H9 (cell line): ENCODE data around the gene C1QL1. TPM values are rescaled to one million over a fixed set of nuclear protein-coding genes. Genes with fewer than 3 reads are reported as not detected.

Source experiments
- DNase-seq: peaks from one replicate; pipeline ENCODE4 v3.0.0-alpha.2; 2017
- H2AFZ ChIP-seq: one replicate; pipeline ENCODE4 v1.6.1; 2013; ENCODE audit warnings: mild to moderate bottlenecking, low read length, control low read depth, moderate library complexity
- H2AK5ac ChIP-seq: 2 replicates; pipeline ENCODE4 v1.6.1; 2013; ENCODE audit warnings: low read length, control low read depth, mixed read lengths; ENCODE audit not compliant: insufficient read length
- H2BK120ac ChIP-seq: one replicate; pipeline ENCODE4 v1.6.1; 2013; ENCODE audit warnings: low read depth, mild to moderate bottlenecking, low read length, control low read depth, inconsistent platforms; ENCODE audit not compliant: poor library complexity, severe bottlenecking
- H2BK12ac ChIP-seq: 2 replicates; pipeline ENCODE4 v1.6.1; 2013; ENCODE audit warnings: low read length, control low read depth, mixed read lengths, low read depth; ENCODE audit not compliant: insufficient read length
- H2BK15ac ChIP-seq: 2 replicates; pipeline ENCODE4 v1.6.1; 2013; ENCODE audit warnings: low read depth, low read length, control low read depth
- H2BK20ac ChIP-seq: one replicate; pipeline ENCODE4 v1.6.1; 2013; ENCODE audit warnings: low read depth, mild to moderate bottlenecking, low read length, control low read depth, inconsistent platforms; ENCODE audit not compliant: poor library complexity, severe bottlenecking
- H2BK5ac ChIP-seq: 2 replicates; pipeline ENCODE4 v1.6.1; 2013; ENCODE audit warnings: low read length, control low read depth, mixed read lengths; ENCODE audit not compliant: insufficient read length
- H3K14ac ChIP-seq: 2 replicates; pipeline ENCODE4 v1.6.1; 2013; ENCODE audit warnings: low read length, control low read depth; ENCODE audit not compliant: insufficient read depth
- H3K18ac ChIP-seq: 2 replicates; pipeline ENCODE4 v1.6.1; 2013; ENCODE audit warnings: low read depth, mild to moderate bottlenecking, mixed read lengths, low read length, control low read depth; ENCODE audit not compliant: insufficient read length
- H3K23ac ChIP-seq: 2 replicates; pipeline ENCODE4 v1.6.1; 2013; ENCODE audit warnings: low read length, control low read depth, mixed read lengths, low read depth; ENCODE audit not compliant: insufficient read length
- H3K23me2 ChIP-seq: 2 replicates; pipeline ENCODE4 v1.6.1; 2013; ENCODE audit warnings: low read depth, mild to moderate bottlenecking, mixed read lengths, low read length, control low read depth; ENCODE audit not compliant: insufficient read length, poor library complexity, severe bottlenecking
- H3K27ac ChIP-seq: 2 replicates; pipeline ENCODE4 v1.5.1; 2013; ENCODE audit warnings: low read length, control low read depth, mixed read lengths, low read depth; ENCODE audit not compliant: insufficient read length
- H3K27me3 ChIP-seq: 2 replicates; pipeline ENCODE4 v1.6.1; 2013; ENCODE audit warnings: low read length, control low read depth, inconsistent platforms; ENCODE audit not compliant: insufficient read depth
- H3K4ac ChIP-seq: 2 replicates; pipeline ENCODE4 v1.6.1; 2013; ENCODE audit warnings: low read depth, mild to moderate bottlenecking, control low read depth, inconsistent platforms, low read length, moderate library complexity
- H3K4me1 ChIP-seq: 2 replicates; pipeline ENCODE4 v1.6.1; 2013; ENCODE audit warnings: low read length, control low read depth, inconsistent platforms; ENCODE audit not compliant: insufficient read depth
- H3K4me2 ChIP-seq: 2 replicates; pipeline ENCODE4 v1.6.1; 2013; ENCODE audit warnings: low read length, control low read depth, mixed read lengths; ENCODE audit not compliant: insufficient read length, insufficient read depth
- H3K56ac ChIP-seq: 2 replicates; pipeline ENCODE4 v1.6.1; 2013; ENCODE audit warnings: low read depth, mild to moderate bottlenecking, mixed read lengths, low read length, control low read depth; ENCODE audit not compliant: insufficient read length
- H3K79me1 ChIP-seq: 2 replicates; pipeline ENCODE4 v1.6.1; 2013; ENCODE audit warnings: low read depth, mild to moderate bottlenecking, moderate library complexity, low read length, control low read depth, inconsistent platforms; ENCODE audit not compliant: insufficient read depth, poor library complexity, severe bottlenecking
- H3K79me2 ChIP-seq: 2 replicates; pipeline ENCODE4 v1.6.1; 2013; ENCODE audit warnings: low read length, control low read depth, inconsistent platforms; ENCODE audit not compliant: insufficient read depth
- H3K9ac ChIP-seq: 2 replicates; pipeline ENCODE4 v1.6.1; 2013; ENCODE audit warnings: low read length, control low read depth, mixed read lengths; ENCODE audit not compliant: insufficient read length; ENCODE audit errors: extremely low read depth
- H3K9me3 ChIP-seq: one replicate; pipeline ENCODE4 v1.6.1; 2013; ENCODE audit warnings: low read depth, low read length, inconsistent platforms; ENCODE audit not compliant: control insufficient read depth
- H3T11ph ChIP-seq: one replicate; pipeline ENCODE4 v1.6.1; 2013; ENCODE audit warnings: mild to moderate bottlenecking, low read length, control low read depth, inconsistent platforms
- H4K20me1 ChIP-seq: one replicate; pipeline ENCODE4 v1.6.1; 2013; ENCODE audit not compliant: control insufficient read depth, insufficient read length, insufficient read depth
- H4K5ac ChIP-seq: 2 replicates; pipeline ENCODE4 v1.6.1; 2013; ENCODE audit warnings: low read depth, mild to moderate bottlenecking, mixed read lengths, low read length, control low read depth; ENCODE audit not compliant: insufficient read length
- H4K8ac ChIP-seq: replicated peaks from 2 replicates; pipeline ENCODE4 v1.6.1; 2013; ENCODE audit warnings: low read length, control low read depth, mixed read lengths, low read depth; ENCODE audit not compliant: insufficient read length
- H4K91ac ChIP-seq: 2 replicates; pipeline ENCODE4 v1.6.1; 2013; ENCODE audit warnings: low read depth, mild to moderate bottlenecking, moderate library complexity, mixed read lengths, low read length, control low read depth; ENCODE audit not compliant: insufficient read length
- H3K27ac Mint-ChIP-seq, 3 experiments: 2 replicates in 2 of 3; 3 replicates in 1 of 3; pipeline ENCODE4 v1.8.0; 2020 to 2021; ENCODE audit warnings: mixed read lengths in 3 of 3, mild to moderate bottlenecking in 1 of 3, moderate library complexity in 1 of 3
- H3K27me3 Mint-ChIP-seq: 2 replicates; pipeline ENCODE4 v1.8.0; 2021; ENCODE audit warnings: low read depth, mild to moderate bottlenecking, moderate library complexity, mixed read lengths
- H3K36me3 Mint-ChIP-seq, 3 experiments: 2 replicates in 2 of 3; 3 replicates in 1 of 3; pipeline ENCODE4 v1.8.0; 2020 to 2021; ENCODE audit warnings: low read depth in 3 of 3, mixed read lengths in 3 of 3; ENCODE audit not compliant: insufficient read depth in 1 of 3
- H3K4me1 Mint-ChIP-seq, 2 experiments: 2 replicates each; pipeline ENCODE4 v1.8.0; 2020; ENCODE audit warnings: mixed read lengths in 2 of 2
- H3K4me3 Mint-ChIP-seq, 2 experiments: 2 replicates in 1 of 2; 3 replicates in 1 of 2; pipeline ENCODE4 v1.8.0; 2020 to 2021; ENCODE audit warnings: mild to moderate bottlenecking in 2 of 2, mixed read lengths in 2 of 2, moderate library complexity in 1 of 2
- H3K9me3 Mint-ChIP-seq, 2 experiments: 2 replicates in 1 of 2; 3 replicates in 1 of 2; pipeline ENCODE4 v1.8.0; 2020; ENCODE audit warnings: mild to moderate bottlenecking in 2 of 2, mixed read lengths in 2 of 2, moderate library complexity in 1 of 2
- WGBS: extraction: QIAGEN DNeasy Blood & Tissue Kit; methylation state at CpG from one replicate; pipeline ENCODE4 v1.1.7; 2013; ENCODE audit warnings: missing lambda C conversion rate, low lambda C conversion rate, mixed read lengths; ENCODE audit not compliant: insufficient read length; ENCODE audit errors: extremely low coverage; 5-methylcytosine and 5-hydroxymethylcytosine counted together
- total RNA-seq: library from RNA; stranded (reverse); gene quantifications from 2 replicates; pipeline ENCODE4 v1.2.1, GENCODE V29; 2021
- TF ChIP-seq, protein P1 (sequence below): fragments of 200-600 bp; sonication (generic); conservative IDR thresholded peaks from 3 replicates; pipeline ENCODE4 v1.8.0; 2021; ENCODE audit warnings: antibody characterized with exemption, mild to moderate bottlenecking

Gene C1QL1
- total RNA-seq, 1 experiment from 2014 or later, result 6.0 TPM

DNA sequence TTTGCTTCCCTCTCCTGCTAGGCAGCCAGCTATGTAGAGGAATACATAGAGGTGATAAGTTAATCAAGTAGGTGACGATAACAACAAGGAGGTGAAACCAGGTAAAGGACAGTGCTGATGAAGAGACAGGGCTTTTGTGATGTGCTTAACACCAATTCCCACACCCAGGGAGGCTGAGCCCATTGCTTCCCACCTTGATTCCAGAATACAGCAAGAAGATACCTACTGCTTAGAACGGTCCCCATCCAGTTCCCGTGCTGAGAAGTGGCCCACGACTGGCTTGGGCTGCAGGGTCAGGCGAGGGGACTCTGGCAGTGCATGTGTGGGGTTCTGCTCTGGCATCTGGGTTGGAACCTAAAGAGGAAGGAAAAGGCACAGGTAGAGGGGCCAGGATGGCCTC lies 36.7 kb downstream of the C1QL1 start:
- no peaks in the 10 kb centered on the region for H3K9me3 Mint-ChIP-seq
- Histone ChIP-seq H2BK15ac (no peak overlapping the region), H2BK120ac (no peak overlapping the region), H3K23me2 (no peaks in the 10 kb centered on the region), H3K9ac (no peak overlapping the region), H2AFZ (no peak overlapping the region), H3K79me2 (no peaks in the 10 kb centered on the region), H3K14ac (no peak overlapping the region), H3K9me3 (no peaks in the 10 kb centered on the region), H4K91ac (no peak overlapping the region), H3K27ac (no peak overlapping the region), H3T11ph (no peak overlapping the region), H3K4me2 (no peak overlapping the region), H2BK12ac (no peak overlapping the region), H4K20me1 (no peaks in the 10 kb centered on the region), H3K18ac (no peak overlapping the region), H3K4ac (no peak overlapping the region), H3K23ac (no peak overlapping the region), H3K79me1 (no peaks in the 10 kb centered on the region), H3K27me3 (no peaks in the 10 kb centered on the region), H2BK20ac (no peak overlapping the region), H3K56ac (no peak overlapping the region), H3K4me1 (no peaks in the 10 kb centered on the region), H2BK5ac (no peak overlapping the region), H4K5ac (no peak overlapping the region), H4K8ac (no peak overlapping the region), H2AK5ac (no peak overlapping the region)
- H3K4me3 Mint-ChIP-seq, result no peak overlapping the region
- H3K4me1 Mint-ChIP-seq, result no peaks in the 10 kb centered on the region
- no peaks in the 10 kb centered on the region for H3K27me3 Mint-ChIP-seq
- TF ChIP-seq, protein P1, sequence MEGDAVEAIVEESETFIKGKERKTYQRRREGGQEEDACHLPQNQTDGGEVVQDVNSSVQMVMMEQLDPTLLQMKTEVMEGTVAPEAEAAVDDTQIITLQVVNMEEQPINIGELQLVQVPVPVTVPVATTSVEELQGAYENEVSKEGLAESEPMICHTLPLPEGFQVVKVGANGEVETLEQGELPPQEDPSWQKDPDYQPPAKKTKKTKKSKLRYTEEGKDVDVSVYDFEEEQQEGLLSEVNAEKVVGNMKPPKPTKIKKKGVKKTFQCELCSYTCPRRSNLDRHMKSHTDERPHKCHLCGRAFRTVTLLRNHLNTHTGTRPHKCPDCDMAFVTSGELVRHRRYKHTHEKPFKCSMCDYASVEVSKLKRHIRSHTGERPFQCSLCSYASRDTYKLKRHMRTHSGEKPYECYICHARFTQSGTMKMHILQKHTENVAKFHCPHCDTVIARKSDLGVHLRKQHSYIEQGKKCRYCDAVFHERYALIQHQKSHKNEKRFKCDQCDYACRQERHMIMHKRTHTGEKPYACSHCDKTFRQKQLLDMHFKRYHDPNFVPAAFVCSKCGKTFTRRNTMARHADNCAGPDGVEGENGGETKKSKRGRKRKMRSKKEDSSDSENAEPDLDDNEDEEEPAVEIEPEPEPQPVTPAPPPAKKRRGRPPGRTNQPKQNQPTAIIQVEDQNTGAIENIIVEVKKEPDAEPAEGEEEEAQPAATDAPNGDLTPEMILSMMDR, result no peak
- peak; percentile 20 for DNase-seq
- H3K36me3 Mint-ChIP-seq, result peaks cover 48 to 95% (median 93%) of the 10 kb centered on the region in 3 experiments
- H3K27ac Mint-ChIP-seq, result no peak overlapping the region
- WGBS, result no CpG with 5 or more reads among the region's 5 CpGs
